K562 (cell line): ENCODE measurements around the gene CAMP. TPM values are rescaled to one million over a fixed set of nuclear protein-coding genes. Genes with fewer than 3 reads are reported as not detected.

Source experiments
- ARHGAP35 ChIP-seq: fragments of 450-650 bp; IDR thresholded peaks from 2 replicates; pipeline ENCODE4 v1.6.1; 2018; ENCODE audit not compliant: partially characterized antibody
- ARID2 ChIP-seq: fragments of 450-650 bp; IDR thresholded peaks from 2 replicates; pipeline ENCODE4 v1.6.1; 2017; ENCODE audit warnings: antibody characterized with exemption, mild to moderate bottlenecking
- CHD1 ChIP-seq: fragments of 200-600 bp; sonication (generic); IDR thresholded peaks from one replicate; pipeline ENCODE4 v1.6.1; 2012; ENCODE audit warnings: mild to moderate bottlenecking, moderate library complexity, low read length, inconsistent platforms
- HMG20A ChIP-seq: fragments of 450-650 bp; formaldehyde crosslinking; conservative IDR thresholded peaks from 2 replicates; pipeline ENCODE4 v1.4.0; 2020; ENCODE audit warnings: mild to moderate bottlenecking, mixed read lengths
- POLR2AphosphoS2 ChIP-seq: IDR thresholded peaks from 2 replicates; pipeline ENCODE4 v1.6.1; 2012; ENCODE audit warnings: low read length, improper control_type of control experiment
- POLR2G ChIP-seq: fragments of 200-400 bp; formaldehyde crosslinking; IDR thresholded peaks from 2 replicates; pipeline ENCODE4 v1.6.1; 2017; ENCODE audit warnings: low read depth, mild to moderate bottlenecking, antibody characterized with exemption, low read length, moderate library complexity
- SMARCA5 ChIP-seq: fragments of 450-650 bp; IDR thresholded peaks from 2 replicates; pipeline ENCODE4 v1.6.1; 2016
- SP2 ChIP-seq: IDR thresholded peaks from 2 replicates; pipeline ENCODE4 v1.6.1; 2011; ENCODE audit warnings: mild to moderate bottlenecking, low read depth, low read length, moderate library complexity; ENCODE audit not compliant: poor library complexity, severe bottlenecking; ENCODE audit errors: extremely low read depth
- XRCC4 ChIP-seq: IDR thresholded peaks from one replicate; pipeline ENCODE4 v1.6.1; 2011; ENCODE audit not compliant: insufficient read depth, insufficient read length; ENCODE audit errors: extremely low read depth
- ZNF586 ChIP-seq: fragments of 450-650 bp; formaldehyde crosslinking; conservative IDR thresholded peaks from 2 replicates; pipeline ENCODE4 v1.4.0; 2020; ENCODE audit warnings: mild to moderate bottlenecking, moderate library complexity
- ZNF699 ChIP-seq: fragments of 250-450 bp; sonication (Bioruptor Pico); IDR thresholded peaks from 2 replicates; pipeline ENCODE4 v1.8.0; 2021; ENCODE audit warnings: mild to moderate bottlenecking, moderate library complexity; ENCODE audit not compliant: insufficient replicate concordance
- polyA plus RNA-seq, 8 experiments: library from polyadenylated mRNA; depleted of rRNA in 4 of 8; stranded (reverse) in 5 of 8; unstranded in 3 of 8; fragments of >200 nt; fragmentation: Nextera tagmentation in 2 of 8; fragmentation: Illumina TruSeq in 1 of 8; extraction: Ambion mirVana in 2 of 8; extraction: Trizol in 1 of 8; gene quantifications; 2 replicates each; pipeline versions ENCODE4 v1.2.1 to v1.2.3, GENCODE V29; 2011 to 2014; ENCODE audit warnings: inconsistent platforms in 1 of 8, missing spikeins in 1 of 8
- total RNA-seq, 7 experiments: library from RNA; depleted of rRNA in 6 of 7; stranded (reverse); fragments of >200 nt in 6 of 7; fragmentation: Illumina TruSeq in 2 of 7; extraction: Trizol in 2 of 7; gene quantifications; 2 replicates each; pipeline versions ENCODE4 v1.2.1 to v1.2.3, GENCODE V29; 2011 to 2021; ENCODE audit warnings: low replicate concordance in 1 of 7
- TF ChIP-seq, protein P1 (sequence below): fragments of 450-650 bp; formaldehyde crosslinking; IDR thresholded peaks from 2 replicates; pipeline ENCODE4 v1.4.0; 2022; ENCODE audit warnings: missing genetic modification characterization
- TF ChIP-seq, protein P2 (sequence below): sonication (generic); formaldehyde crosslinking; IDR thresholded peaks from 2 replicates; pipeline ENCODE4 v1.4.0; 2020; ENCODE audit warnings: mild to moderate bottlenecking, missing genetic modification reagents
- TF ChIP-seq, protein P3 (sequence below): fragments of 250-450 bp; sonication (Bioruptor Pico); IDR thresholded peaks from 2 replicates; pipeline ENCODE4 v1.8.0; 2022; ENCODE audit warnings: inconsistent platforms, mild to moderate bottlenecking, moderate library complexity, borderline replicate concordance
- TF ChIP-seq, protein P4 (sequence below): IDR thresholded peaks from 2 replicates; pipeline ENCODE4 v1.6.1; 2011; ENCODE audit warnings: borderline replicate concordance, low read depth, mild to moderate bottlenecking, moderate library complexity, low read length; ENCODE audit not compliant: insufficient read depth, poor library complexity, severe bottlenecking
- TF ChIP-seq, protein P5 (sequence below), 2 experiments: fragments of 450-650 bp in 1 of 2; sonication (generic) in 1 of 2; formaldehyde crosslinking; conservative IDR thresholded peaks; 2 replicates each; pipeline versions ENCODE4 v1.4.0 to v1.8.1; 2020 to 2022; ENCODE audit warnings: mild to moderate bottlenecking in 1 of 2, missing genetic modification reagents in 1 of 2

Gene CAMP
- total and polyA plus RNA-seq, 9 of the 15 experiments (the other 6 are each of a cell fraction or from before 2014, with no cell fraction given) = 0.22 TPM; not detected in 8

DNA sequence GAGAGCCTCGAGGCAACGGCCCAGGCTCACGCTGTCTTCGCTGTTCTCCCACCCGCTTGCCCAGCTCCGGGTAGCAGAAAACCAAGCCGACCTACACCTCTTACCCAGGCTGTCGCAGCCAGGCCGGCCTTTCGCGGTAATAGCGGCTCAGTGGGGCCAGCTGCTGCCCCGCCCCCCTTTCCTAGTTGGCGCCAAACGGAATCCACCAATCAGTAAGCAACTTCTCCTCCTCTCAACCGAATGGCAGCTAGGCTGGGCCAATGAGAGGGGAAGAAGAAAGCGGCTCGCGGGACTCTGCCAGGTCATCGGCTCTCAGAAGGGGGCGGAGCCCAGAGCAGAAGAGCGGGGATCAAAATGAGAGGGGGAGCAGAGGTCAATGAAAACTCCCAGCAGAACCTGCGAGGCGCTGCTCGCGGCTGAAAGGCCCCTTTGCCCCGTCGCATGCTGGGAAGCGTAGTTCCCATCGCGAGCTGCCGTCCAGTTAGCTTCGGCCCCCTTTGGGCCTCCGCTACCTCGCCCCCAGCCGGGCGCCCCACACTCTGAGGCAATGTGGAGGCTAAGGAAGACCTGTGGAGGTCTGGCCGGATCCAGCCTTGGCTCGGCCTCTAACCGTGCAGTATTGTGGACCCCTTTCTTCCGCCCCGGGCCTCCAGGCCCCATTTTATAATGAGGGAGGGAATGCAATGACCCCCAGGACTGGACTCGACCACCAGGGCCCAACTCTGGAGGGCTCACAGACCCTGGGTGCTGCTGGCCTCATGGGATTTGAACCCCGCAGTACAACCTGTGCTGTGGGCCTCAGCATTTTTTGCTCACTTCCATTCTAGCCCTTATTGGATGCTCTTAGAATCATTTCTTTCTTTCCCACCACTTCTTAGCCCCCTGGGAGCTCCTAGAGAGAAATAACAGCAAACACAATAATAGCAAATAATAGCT, 34.8 kb upstream of the CAMP start, which contains the start of gene CDC25A (continued):
- TF ChIP-seq, protein P1, sequence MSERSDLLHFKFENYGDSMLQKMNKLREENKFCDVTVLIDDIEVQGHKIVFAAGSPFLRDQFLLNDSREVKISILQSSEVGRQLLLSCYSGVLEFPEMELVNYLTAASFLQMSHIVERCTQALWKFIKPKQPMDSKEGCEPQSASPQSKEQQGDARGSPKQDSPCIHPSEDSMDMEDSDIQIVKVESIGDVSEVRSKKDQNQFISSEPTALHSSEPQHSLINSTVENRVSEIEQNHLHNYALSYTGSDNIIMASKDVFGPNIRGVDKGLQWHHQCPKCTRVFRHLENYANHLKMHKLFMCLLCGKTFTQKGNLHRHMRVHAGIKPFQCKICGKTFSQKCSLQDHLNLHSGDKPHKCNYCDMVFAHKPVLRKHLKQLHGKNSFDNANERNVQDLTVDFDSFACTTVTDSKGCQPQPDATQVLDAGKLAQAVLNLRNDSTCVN = no peak
- TF ChIP-seq, protein P2, sequence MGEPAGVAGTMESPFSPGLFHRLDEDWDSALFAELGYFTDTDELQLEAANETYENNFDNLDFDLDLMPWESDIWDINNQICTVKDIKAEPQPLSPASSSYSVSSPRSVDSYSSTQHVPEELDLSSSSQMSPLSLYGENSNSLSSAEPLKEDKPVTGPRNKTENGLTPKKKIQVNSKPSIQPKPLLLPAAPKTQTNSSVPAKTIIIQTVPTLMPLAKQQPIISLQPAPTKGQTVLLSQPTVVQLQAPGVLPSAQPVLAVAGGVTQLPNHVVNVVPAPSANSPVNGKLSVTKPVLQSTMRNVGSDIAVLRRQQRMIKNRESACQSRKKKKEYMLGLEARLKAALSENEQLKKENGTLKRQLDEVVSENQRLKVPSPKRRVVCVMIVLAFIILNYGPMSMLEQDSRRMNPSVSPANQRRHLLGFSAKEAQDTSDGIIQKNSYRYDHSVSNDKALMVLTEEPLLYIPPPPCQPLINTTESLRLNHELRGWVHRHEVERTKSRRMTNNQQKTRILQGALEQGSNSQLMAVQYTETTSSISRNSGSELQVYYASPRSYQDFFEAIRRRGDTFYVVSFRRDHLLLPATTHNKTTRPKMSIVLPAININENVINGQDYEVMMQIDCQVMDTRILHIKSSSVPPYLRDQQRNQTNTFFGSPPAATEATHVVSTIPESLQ (CRISPR knock-in tag) = no peak
- TF ChIP-seq, protein P3, sequence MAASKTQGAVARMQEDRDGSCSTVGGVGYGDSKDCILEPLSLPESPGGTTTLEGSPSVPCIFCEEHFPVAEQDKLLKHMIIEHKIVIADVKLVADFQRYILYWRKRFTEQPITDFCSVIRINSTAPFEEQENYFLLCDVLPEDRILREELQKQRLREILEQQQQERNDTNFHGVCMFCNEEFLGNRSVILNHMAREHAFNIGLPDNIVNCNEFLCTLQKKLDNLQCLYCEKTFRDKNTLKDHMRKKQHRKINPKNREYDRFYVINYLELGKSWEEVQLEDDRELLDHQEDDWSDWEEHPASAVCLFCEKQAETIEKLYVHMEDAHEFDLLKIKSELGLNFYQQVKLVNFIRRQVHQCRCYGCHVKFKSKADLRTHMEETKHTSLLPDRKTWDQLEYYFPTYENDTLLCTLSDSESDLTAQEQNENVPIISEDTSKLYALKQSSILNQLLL (CRISPR knock-in tag) = no peak
- no peak for TF ChIP-seq ARID2
- TF ChIP-seq SP2 = peak; percentile 61
- TF ChIP-seq ZNF586 (CRISPR knock-in tag) = no peak
- TF ChIP-seq, protein P4, sequence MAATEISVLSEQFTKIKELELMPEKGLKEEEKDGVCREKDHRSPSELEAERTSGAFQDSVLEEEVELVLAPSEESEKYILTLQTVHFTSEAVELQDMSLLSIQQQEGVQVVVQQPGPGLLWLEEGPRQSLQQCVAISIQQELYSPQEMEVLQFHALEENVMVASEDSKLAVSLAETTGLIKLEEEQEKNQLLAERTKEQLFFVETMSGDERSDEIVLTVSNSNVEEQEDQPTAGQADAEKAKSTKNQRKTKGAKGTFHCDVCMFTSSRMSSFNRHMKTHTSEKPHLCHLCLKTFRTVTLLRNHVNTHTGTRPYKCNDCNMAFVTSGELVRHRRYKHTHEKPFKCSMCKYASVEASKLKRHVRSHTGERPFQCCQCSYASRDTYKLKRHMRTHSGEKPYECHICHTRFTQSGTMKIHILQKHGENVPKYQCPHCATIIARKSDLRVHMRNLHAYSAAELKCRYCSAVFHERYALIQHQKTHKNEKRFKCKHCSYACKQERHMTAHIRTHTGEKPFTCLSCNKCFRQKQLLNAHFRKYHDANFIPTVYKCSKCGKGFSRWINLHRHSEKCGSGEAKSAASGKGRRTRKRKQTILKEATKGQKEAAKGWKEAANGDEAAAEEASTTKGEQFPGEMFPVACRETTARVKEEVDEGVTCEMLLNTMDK = no peak
- TF ChIP-seq XRCC4 = no peak
- no peak for TF ChIP-seq ZNF699 (CRISPR knock-in tag)
- TF ChIP-seq, protein P5, sequence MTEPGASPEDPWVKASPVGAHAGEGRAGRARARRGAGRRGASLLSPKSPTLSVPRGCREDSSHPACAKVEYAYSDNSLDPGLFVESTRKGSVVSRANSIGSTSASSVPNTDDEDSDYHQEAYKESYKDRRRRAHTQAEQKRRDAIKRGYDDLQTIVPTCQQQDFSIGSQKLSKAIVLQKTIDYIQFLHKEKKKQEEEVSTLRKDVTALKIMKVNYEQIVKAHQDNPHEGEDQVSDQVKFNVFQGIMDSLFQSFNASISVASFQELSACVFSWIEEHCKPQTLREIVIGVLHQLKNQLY (CRISPR knock-in tag; conservative IDR thresholded peaks at IDR 0.05) = no peak
- TF ChIP-seq SMARCA5 = no peak
- no peak for TF ChIP-seq CHD1
- TF ChIP-seq HMG20A (CRISPR knock-in tag) = no peak
- no peak for TF ChIP-seq POLR2AphosphoS2
- TF ChIP-seq POLR2G = peak; percentile 91
- no peak for TF ChIP-seq ARHGAP35
